ENCODE measurements around the gene MVK. TPM values are rescaled to one million over a fixed set of nuclear protein-coding genes. Genes with fewer than 3 reads are reported as not detected.

The MVK gene
- total RNA-seq, 1 experiment from 2014 or later: 28.9 TPM

GRCh38 chr12:109626378-109627115 lies 53.0 kb downstream of the MVK start:
- no peak overlapping the region for H3K27ac Mint-ChIP-seq (ENCODE audit: unreplicated experiment)

GRCh38 chr12:109627633-109628032 lies 54.0 kb downstream of the MVK start:
- ChIA-PET CTCF (no interaction called here), POLR2A (no interaction called here)
- Mint-ChIP-seq H3K9me3 (ENCODE audit: unreplicated experiment) (no peaks in the 10 kb centered on the region), H3K4me1 (ENCODE audit: low read depth, unreplicated experiment) (peaks cover 8% of the 10 kb centered on the region), H3K4me3 (ENCODE audit: unreplicated experiment) (no peak overlapping the region), H3K27ac (ENCODE audit: unreplicated experiment) (no peak overlapping the region), H3K27me3 (ENCODE audit: insufficient read depth, unreplicated experiment) (no peaks in the 10 kb centered on the region), H3K36me3 (ENCODE audit: insufficient read depth, unreplicated experiment) (no peaks in the 10 kb centered on the region)
- BruUV-seq (replicated peaks): no TSS peak
- no peaks in the 10 kb centered on the region for H3K36me3 ChIP-seq (ENCODE audit: control insufficient read depth, insufficient read depth, low read length)
- intact Hi-C loops (cut with micrococcal nuclease; ENCODE audit: unreplicated experiment): no loop called here
- H3K9me3 ChIP-seq: no peaks in the 10 kb centered on the region
- DNase-seq: no peak
- H3K27me3 ChIP-seq (replicated peaks; ENCODE audit: control insufficient read depth, insufficient read depth, low read length): no peaks in the 10 kb centered on the region
- TF ChIP-seq CTCF (IDR thresholded peaks at IDR 0.05; ENCODE audit: insufficient read depth in 1 of 2, low read depth in 1 of 2, low read length in 1 of 2, severe bottlenecking in 1 of 2, unreplicated experiment in 1 of 2): no peak
- H3K4me1 ChIP-seq: no peaks in the 10 kb centered on the region
- no peak overlapping the region for H3K4me3 ChIP-seq (ENCODE audit: low read depth, low read length)

More at GRCh38 chr12:109626378-109627115, 53.0 kb downstream of the MVK start:
- no peak for DNase-seq
- CTCF ChIA-PET: no interaction called here
- Mint-ChIP-seq H3K36me3 (ENCODE audit: insufficient read depth, unreplicated experiment) (no peaks in the 10 kb centered on the region), H3K4me1 (ENCODE audit: low read depth, unreplicated experiment) (peaks cover 8% of the 10 kb centered on the region), H3K4me3 (ENCODE audit: unreplicated experiment) (no peak overlapping the region), H3K9me3 (ENCODE audit: unreplicated experiment) (no peaks in the 10 kb centered on the region), H3K27me3 (ENCODE audit: insufficient read depth, unreplicated experiment) (no peaks in the 10 kb centered on the region)
- no peak overlapping the region for H3K4me3 ChIP-seq (ENCODE audit: low read depth, low read length)
- POLR2A ChIA-PET: no interaction called here
- no peaks in the 10 kb centered on the region for H3K27me3 ChIP-seq (replicated peaks; ENCODE audit: control insufficient read depth, insufficient read depth, low read length)
- H3K4me1 ChIP-seq: no peaks in the 10 kb centered on the region
- intact Hi-C loops (cut with micrococcal nuclease; ENCODE audit: unreplicated experiment): no loop called here
- no peak for TF ChIP-seq CTCF (IDR thresholded peaks at IDR 0.05; ENCODE audit: insufficient read depth in 1 of 2, low read depth in 1 of 2, low read length in 1 of 2, severe bottlenecking in 1 of 2, unreplicated experiment in 1 of 2)
- H3K9me3 ChIP-seq: no peaks in the 10 kb centered on the region
- H3K36me3 ChIP-seq (ENCODE audit: control insufficient read depth, insufficient read depth, low read length): no peaks in the 10 kb centered on the region
- BruUV-seq (replicated peaks): no TSS peak

GRCh38 chr12:109630107-109630506 lies 56.5 kb downstream of the MVK start:
- CTCF ChIA-PET: no interaction called here
- Mint-ChIP-seq H3K9me3 (ENCODE audit: unreplicated experiment) (no peaks in the 10 kb centered on the region), H3K4me1 (ENCODE audit: low read depth, unreplicated experiment) (peaks cover 4% of the 10 kb centered on the region), H3K27ac (ENCODE audit: unreplicated experiment) (no peak overlapping the region), H3K4me3 (ENCODE audit: unreplicated experiment) (no peak overlapping the region), H3K36me3 (ENCODE audit: insufficient read depth, unreplicated experiment) (no peaks in the 10 kb centered on the region), H3K27me3 (ENCODE audit: insufficient read depth, unreplicated experiment) (no peaks in the 10 kb centered on the region)
- Histone ChIP-seq H3K27me3 (replicated peaks; ENCODE audit: control insufficient read depth, insufficient read depth, low read length) (no peaks in the 10 kb centered on the region), H3K4me1 (no peaks in the 10 kb centered on the region), H3K9me3 (no peaks in the 10 kb centered on the region), H3K36me3 (ENCODE audit: control insufficient read depth, insufficient read depth, low read length) (no peaks in the 10 kb centered on the region), H3K4me3 (ENCODE audit: low read depth, low read length) (no peak overlapping the region)
- TF ChIP-seq CTCF (IDR thresholded peaks at IDR 0.05; ENCODE audit: insufficient read depth in 1 of 2, low read depth in 1 of 2, low read length in 1 of 2, severe bottlenecking in 1 of 2, unreplicated experiment in 1 of 2): no peak
- POLR2A ChIA-PET: no interaction called here
- intact Hi-C loops (cut with micrococcal nuclease; ENCODE audit: unreplicated experiment): no loop called here
- no peak for DNase-seq
- BruUV-seq (replicated peaks): no TSS peak

All from Caco-2 (cell line).